Activated CD8-positive, alpha-beta memory T cell treated with anti-CD3 and anti-CD28 coated beads for 36 hours (primary cell): ENCODE measurements around the gene TBC1D9. TPM values are rescaled to one million over a fixed set of nuclear protein-coding genes. Genes with fewer than 3 reads are reported as not detected.

Source experiments
- CTCF ChIA-PET: fragments of 350-600 bp; sonication (Branson Sonifier 250); formaldehyde crosslinking; loops from one replicate; lab custom pipeline; 2021; ENCODE audit warnings: antibody characterized with exemption; lab: Charles Lee
- POLR2A ChIA-PET: fragments of 350-600 bp; sonication (Branson Sonifier 250); formaldehyde crosslinking; loops from one replicate; lab custom pipeline; 2021; ENCODE audit warnings: antibody characterized with exemption; lab: Charles Lee
- total RNA-seq, 2 experiments: library from RNA; stranded (reverse); gene quantifications; one replicate each; pipeline ENCODE4 v1.2.3, GENCODE V29; 2021

TBC1D9 gene
- total RNA-seq, 2 experiments from 2014 or later = 0.11 to 0.13 TPM

DNA sequence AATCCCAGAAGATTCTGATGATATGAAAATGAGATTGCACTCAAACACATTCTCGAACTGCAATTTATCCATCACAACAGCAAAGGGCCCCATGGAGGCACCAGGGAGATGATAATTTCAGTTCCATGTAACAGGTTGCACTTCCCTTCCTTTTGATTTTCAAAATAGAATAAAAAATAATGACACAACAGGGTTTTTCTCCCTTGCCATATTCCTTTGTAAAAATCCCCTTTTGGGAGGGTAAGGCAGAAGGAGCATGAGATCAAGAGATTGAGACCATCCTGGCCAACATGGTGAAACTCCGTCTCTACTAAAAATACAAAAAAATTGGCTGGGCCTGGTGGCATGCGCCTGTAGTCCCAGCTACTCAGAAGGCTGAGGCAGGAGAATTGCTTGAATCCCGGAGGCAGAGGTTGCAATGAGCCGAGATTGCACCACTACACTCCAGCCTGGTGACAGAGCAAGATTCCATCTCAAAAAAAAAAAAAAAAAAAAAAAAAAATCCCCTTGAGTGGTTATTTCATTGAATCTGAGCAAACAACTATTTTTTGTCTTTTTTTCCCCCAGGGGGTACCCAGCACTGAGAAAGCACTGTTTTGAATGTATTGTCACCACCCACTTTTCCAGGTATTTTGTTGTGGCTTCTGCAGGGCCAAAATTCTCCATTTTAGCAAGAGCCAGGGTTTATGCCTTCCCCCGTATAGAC, 26.7 kb downstream of the TBC1D9 start:
- POLR2A ChIA-PET = no interaction called here

DNA sequence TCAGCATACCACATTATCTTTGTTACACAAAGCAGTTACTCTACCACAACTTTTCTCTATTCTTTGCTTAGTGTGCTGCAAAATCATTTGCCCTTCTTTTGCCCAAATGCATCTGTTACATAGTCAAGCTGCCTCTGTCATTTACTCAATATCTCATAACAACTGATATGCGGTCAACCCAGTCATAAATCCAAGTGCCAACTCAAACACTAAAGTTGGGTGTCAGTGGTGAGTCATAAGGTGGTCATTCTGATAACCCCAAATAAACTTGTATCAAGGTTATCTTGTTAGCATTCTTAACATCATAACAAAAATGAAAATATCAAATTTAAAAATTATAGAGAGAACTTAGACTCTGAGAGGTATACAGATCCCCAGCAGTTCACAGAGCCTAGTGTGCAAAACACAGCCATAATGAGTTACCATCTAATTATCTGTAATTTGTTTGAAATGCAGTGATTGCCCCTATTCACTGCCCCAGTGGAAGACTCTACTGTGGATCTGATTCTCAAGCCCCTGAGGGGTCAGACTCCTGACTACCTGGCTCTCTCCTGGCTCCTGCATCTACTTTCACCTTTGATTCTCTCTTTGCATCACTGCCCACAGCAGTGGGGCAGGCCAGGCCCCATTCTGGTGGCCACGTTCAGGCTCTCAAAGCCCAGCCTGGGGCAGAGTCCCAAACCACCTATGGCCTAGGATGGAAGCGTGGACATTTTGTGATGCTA, 29.2 kb downstream of the TBC1D9 start:
- CTCF ChIA-PET = no interaction called here
- POLR2A ChIA-PET = no interaction called here

More for the DNA sequence above, 26.7 kb downstream of the TBC1D9 start:
- CTCF ChIA-PET = no interaction called here

DNA sequence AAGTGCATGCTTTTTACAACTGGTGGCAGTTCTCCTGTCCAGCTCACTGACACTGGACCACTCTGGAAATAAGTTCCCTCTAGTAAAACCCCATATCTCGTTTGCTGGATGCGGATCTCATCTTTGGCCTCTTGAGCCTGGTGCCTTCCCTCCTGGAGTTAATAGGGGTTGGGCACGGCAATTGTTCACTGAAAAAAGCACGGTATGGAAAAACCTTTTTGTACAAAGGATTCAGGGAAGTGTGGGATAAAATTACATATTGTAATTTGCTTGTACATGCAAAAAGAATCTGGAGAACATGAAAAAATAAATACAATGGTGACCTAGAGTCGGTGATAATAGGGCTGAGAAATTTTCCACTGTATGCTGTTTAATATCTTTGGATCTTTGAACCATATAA, 30.6 kb downstream of the TBC1D9 start:
- ChIA-PET POLR2A (no interaction called here), CTCF (no interaction called here)

DNA sequence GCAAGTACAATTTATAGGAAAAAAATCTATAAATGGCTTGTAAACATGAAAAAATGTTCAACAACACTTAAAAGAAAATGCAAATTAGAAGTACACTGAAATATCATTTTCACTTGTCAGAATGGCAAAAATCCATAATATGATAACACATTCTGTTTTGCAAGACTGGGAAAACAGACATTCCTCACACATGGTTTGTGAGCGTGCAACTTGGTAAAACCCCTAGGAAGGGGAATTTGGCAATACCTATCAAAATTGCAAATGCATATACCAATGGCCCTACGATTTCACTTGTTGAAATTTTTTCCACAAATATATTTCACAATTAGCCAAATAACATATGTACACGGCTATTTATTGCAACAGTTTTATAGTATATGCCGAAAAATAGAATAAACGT, 31.4 kb downstream of the TBC1D9 start:
- ChIA-PET POLR2A (no interaction called here), CTCF (no interaction called here)

DNA sequence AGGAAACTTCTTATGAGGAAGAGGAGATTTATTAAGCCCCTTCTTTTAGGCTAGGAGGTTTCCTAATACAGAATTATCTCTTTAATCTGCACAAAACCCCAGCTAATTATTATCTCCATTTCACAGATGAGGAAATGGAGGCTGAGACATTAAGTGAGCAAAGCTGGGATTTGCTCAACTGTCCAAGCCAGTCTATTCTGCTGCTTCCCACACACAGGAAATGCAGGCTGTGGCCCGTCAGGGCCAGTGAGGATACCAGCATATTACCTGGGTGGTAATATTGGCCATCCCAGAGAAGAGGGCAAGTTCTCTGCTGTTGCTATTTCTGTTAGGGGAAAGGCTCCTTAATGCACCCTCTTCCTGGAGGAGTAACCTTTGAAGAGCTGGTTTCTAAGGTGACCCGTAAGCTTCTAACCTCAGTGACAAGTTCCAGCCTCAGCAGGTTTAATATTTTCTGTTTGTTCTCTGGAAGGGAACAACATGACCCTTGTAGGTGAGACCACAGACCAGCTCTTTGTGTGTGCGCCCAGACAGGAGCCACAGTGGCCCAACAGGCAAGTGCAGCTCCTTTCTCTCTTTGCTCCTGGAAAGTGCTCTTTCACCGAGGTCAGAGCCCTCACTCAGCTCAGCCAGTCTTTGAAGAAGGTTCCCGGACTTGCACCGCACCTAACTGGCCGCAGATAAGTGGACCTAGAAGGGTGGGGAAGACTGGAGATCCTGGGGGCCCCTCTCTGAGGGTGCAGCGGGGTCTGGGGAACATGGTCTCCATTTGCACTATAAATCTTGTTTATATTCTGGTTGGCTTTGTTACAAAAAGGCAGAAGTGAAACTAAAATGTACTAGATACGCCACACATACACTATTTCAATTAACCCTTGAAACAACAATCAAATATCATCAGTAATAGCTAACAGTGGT, 35.5 kb downstream of the TBC1D9 start:
- ChIA-PET POLR2A (no interaction called here), CTCF (no interaction called here)

DNA sequence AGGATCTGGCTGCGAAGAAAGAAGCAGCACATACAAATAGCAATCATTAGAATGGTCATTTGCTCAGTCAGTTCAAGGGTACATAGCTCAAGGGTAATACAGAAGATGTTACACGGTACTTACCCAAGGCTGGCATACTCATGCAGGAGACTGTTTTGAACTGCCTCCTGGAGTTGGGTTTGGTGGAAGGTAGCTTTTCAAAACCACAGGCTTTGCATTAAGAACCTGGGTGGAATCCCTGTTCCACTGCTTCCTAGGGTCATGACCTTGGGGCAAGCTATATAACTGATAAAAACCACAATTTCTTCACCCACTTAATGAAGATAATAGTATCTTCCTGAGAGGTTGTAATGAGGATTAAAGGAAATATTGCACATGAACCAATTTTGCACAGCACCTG, 36.5 kb downstream of the TBC1D9 start:
- ChIA-PET POLR2A (no interaction called here), CTCF (no interaction called here)

DNA sequence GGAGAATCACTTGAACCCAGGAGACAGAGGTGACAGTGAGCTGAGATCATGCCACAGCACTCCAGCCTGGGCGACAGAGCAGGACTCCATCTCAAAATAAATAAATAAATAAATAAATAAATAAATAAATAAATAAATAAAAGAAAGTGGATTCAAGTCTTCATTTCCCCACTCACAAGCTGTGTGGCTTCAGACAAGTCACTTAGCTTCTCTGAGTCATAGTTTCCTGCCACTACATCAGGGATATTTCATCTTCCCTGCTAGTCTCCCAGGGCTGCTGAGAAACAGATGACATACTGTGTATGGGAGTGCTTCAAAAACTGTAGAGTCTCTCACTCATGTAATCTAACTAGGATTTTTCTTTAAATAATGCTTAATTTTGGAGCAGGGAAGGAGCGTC, 37.2 kb downstream of the TBC1D9 start:
- CTCF ChIA-PET = no interaction called here
- POLR2A ChIA-PET = no interaction called here

DNA sequence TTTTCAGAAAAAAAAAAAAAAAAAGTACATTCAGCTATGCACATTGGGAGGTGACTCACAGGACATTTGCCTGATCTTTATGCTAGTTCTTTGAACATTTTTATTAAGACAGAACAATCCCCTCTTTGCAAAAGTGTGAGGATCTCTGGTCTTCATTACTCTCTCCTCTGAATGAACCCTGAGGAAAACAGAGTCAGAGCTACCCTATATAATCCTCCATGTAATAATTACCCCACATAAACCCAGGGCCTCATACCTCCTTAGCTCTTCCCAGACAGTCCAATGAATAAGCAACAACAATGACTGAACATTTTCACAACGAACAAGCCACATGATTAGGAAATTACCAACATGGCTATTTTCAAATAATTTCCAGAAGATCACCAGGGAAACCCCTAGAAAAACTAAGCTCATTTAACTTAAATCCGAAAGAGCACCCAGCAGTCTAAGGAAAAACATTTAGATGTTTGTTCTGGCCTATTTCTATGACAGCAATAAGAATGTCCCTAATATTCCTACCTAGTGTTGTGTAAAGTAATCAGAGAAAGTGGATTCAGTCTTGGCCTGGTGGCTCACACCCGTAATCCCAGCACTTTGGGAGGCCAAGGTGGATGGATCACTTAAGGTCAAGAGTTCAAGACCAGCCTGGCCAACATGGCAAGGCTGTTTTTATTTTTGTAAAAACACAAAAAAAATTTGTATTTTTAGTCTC, 37.8 kb downstream of the TBC1D9 start:
- CTCF ChIA-PET = no interaction called here
- POLR2A ChIA-PET = no interaction called here

DNA sequence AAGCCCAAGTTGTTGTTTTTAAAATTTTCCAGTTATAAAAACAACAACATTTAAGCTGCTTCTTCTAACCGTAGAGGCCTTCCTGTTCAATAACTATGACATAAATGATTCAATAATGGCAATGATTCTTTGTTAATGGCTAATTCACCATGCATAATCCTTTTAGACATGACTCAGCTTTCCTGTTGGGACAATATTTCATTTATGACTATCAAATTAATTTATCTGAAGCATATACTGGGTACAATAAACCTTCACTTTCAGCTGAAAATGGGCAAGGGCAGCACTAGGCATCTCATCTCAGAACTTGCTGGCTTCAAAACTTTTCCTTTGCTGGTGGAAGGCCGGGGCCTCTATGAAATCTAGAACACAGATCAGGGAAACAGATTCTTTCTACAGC, 38.9 kb downstream of the TBC1D9 start:
- ChIA-PET CTCF (no interaction called here), POLR2A (no interaction called here)

DNA sequence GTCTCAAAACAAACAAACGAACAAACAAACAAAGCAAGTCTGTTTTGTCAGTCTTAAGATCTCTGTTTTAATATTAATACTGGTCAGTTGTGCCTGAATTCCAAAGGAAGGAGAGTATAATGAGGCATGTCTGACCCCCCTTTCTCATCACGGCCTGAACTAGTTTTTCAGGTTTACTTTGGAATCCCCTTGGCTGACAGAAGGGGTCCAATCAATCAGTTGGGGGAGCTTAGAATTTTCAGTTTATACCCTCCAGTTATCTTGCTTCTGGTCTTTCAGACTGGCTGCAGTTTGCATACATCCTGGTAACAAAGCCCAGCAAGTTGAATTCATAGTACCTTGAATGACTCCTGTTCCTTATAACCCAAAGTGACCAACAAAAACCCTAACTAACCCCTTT, 41.1 kb downstream of the TBC1D9 start:
- CTCF ChIA-PET = no interaction called here
- POLR2A ChIA-PET = no interaction called here

DNA sequence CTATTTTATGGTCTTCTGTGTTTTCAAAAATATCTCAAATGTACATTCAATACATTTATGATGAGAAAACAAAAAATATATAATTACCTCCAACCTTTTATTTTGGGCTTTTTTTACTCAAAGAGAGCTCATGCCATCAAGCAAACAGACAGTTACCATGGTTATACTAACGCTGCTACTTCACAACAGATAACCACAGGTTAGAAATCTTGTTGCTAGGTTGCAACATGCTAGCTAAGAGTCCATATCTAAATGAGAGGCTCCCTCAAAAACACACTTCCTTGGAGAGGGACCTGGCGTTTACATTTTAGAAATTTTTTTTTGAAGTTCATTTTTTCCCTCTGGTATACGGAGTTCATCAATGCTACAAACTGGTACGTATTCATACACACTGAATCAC, 44.3 kb downstream of the TBC1D9 start:
- CTCF ChIA-PET = no interaction called here
- POLR2A ChIA-PET = no interaction called here

DNA sequence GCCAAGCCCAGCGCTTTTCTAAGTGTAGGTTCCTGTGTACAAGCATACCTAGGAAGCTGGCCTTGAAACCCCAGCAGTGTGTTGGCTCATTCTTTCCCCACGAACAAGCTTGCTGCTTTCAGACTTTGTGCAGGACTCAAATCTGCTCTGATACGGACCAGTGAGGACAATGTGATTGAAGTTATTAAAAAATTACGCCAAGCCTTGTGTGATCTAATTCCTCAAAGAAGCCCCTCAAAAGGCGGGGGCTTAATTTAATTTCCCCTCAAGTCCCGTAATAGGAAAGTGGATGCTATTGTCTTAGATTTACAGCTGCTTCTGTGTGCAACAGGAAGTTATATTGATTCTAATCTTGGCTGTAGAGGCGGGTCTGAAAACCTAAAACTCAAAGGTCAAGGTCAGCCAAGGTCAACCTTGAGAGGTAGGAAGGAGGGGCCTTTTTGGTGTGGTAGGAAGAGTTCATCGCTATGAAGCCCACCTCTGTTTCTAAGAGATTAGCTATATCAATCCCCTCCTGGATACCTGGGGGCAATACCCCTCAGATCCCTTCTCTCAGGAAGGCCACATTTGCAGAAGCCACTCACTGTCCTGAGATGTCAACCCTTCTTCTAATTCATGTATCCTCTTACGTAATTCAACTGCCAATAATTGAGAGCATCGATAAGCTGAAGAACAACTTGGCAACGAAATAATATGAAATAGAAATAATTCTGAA, 45.1 kb downstream of the TBC1D9 start:
- ChIA-PET CTCF (no interaction called here), POLR2A (no interaction called here)

DNA sequence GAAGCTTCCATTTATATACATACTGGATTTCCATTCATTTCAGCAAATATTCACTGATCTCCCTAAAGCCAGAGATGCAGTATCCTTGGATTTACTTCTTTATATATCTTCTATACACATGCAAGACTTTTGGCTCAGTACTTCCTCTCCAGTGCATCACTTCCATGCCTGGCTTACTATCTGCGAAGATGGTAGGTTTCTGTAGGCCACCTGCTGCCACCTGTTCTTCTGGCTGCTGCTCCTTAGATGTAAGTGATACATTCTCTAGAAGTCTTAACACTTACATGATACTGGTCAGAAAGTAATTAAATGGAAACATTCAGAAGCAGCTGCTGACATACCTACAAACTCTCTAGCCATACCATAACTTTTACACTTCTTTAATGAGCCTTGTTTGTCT, 48.9 kb downstream of the TBC1D9 start:
- POLR2A ChIA-PET = no interaction called here
- CTCF ChIA-PET = no interaction called here

DNA sequence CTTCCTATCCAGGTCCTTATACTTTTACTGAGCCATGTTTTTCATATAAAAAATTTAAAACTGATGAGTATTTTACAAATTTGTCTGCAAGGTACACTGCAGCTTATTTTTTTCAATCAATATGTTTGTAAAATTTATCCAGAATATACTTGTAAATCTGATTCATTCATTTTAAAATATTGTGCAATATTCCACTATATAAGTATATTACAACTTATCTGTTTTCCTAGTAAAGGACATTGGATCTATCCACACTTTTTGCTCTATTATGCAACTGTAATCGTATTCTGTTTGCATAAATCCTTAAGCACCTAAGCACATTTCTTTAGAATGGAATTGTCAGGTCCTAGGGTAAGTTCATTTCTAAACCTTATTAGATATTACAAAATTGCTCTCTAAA, 49.5 kb downstream of the TBC1D9 start:
- ChIA-PET CTCF (no interaction called here), POLR2A (no interaction called here)

DNA sequence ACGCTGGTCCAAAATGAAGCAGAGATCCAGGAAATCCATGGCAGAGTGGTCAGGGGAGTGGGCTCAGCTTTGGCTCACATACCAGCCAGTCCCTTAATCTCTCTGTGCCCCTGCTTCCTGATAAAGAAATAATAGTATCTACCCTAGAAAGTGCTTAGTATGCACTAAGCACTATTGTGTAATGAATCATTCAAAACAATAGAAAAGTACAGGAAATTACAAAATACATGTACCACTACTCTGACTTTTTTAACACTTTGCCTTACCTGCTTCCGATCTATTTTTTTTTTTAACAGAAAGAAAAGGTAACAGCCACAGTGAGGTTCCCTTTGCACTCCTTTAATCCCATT, 49.9 kb downstream of the TBC1D9 start:
- ChIA-PET CTCF (no interaction called here), POLR2A (no interaction called here)

DNA sequence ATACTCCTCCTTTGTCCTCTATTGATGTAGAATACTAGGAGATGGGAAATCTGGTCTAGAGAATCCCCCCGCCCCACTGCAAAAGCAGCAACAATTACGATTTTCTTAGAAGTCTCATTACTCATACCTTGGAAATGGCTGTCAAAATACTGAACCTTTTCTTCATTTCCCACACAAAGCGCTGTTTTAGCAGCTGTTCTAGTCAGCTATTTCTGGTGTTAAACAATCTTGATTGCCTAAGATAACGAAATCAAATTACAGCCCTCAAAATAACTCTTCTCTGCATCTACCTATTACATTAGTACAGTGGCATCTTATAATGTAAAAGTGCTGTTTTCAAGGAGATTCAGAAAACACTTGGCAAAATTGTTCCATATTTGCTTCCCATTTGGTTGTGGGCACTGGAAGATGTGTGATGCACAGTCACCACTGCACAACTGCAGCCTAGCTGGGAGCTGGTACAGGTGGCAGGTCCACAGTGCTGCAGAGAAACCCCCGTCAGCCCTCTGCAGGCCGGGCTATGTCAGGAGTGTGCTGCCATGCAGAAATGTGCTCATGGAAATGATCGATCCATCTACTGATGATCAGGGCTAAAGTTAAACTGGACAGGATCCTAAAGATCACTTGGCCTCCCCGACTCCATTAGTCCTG, 50.4 kb downstream of the TBC1D9 start:
- ChIA-PET CTCF (no interaction called here), POLR2A (no interaction called here)

DNA sequence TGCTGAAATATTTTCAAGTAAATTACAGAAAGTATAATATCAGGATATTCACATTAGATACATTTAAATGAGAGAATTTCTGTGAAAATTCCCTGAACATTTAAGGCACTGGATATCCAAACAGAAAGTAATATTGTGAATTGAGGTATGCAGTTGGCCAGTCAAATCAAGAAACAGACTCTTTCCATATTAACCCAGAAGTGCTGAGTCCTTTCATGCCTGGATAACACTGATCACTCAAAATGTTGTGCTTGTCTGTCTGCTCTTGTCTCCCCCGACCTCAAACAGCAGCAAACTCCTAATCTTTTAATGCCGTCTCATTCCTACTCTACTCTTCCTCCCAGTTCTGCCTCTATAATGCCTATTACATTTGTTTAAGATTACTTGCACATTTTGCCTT, 51.2 kb downstream of the TBC1D9 start:
- ChIA-PET POLR2A (no interaction called here), CTCF (no interaction called here)

DNA sequence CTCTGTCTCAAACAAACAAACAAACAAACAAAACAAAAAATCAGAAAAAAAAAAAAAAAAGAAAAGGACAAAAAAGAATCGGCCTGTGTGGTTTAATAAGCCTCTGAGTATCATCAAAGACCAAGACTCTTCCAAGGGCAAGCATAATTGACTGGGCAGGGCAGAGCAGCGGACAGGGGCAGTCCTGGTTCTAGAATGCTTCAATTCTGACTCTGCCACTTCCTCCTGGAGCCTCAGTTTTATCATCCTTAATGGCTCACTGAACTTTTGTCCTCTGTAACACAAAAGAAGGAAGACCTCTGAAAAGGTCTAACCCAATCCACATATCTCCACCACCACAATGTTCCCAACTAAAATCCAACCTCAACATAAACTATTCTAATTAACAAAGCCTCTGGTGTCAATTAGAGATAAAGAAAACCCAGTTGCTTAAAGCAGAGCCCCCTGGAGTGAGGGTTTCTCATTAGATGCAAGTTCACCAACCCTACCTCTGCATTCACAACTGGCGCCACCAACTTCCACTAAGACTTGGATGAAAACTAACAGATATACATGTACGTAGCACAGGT, 51.7 kb downstream of the TBC1D9 start:
- POLR2A ChIA-PET = no interaction called here

DNA sequence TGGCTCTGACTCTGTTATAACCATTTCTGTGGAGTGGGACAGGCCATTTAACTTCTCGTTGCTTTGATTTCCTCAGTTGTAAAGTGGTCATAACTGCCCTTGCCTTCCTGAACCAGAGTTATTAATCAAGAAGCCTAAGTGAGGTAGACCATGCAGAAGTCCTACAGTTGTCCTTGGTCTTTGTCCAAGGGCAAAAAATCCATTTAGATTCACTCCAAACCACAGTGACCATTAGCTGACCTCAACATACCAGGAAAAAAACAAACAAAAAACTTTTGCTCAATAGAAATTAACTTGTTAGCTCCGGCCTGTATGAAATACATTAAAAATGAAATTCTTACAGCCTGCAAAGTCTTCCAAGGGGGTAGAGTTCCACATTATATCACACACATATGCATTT, 52.7 kb downstream of the TBC1D9 start:
- POLR2A ChIA-PET = no interaction called here
- CTCF ChIA-PET = no interaction called here

More for the DNA sequence above, 51.7 kb downstream of the TBC1D9 start:
- CTCF ChIA-PET = no interaction called here
